OCI-LY1 (cell line): ENCODE data around the gene C6.
"Not testable (repeated sequence)": the region's sequence is repeated elsewhere in the genome, so short reads cannot be mapped to it uniquely, and the experiment has no call there.

Source experiments
- H2AFZ ChIP-seq: fragments of 200-600 bp; sonication (generic), shearing (Covaris generic); 2 replicates; pipeline ENCODE4 v1.6.0; 2014; ENCODE audit warnings: antibody characterized with exemption, mild to moderate bottlenecking, low read length
- H3F3A ChIP-seq: fragments of 200-600 bp; sonication (generic), shearing (Covaris generic); 2 replicates; pipeline ENCODE4 v1.6.0; 2014; ENCODE audit warnings: mild to moderate bottlenecking, antibody characterized with exemption, low read length, moderate library complexity; ENCODE audit not compliant: insufficient read depth
- H3K27ac ChIP-seq: fragments of 200-600 bp; sonication (generic); 2 replicates; pipeline ENCODE4 v1.5.1; 2014; ENCODE audit warnings: low read length, mixed run types, mild to moderate bottlenecking, low read depth; ENCODE audit not compliant: poor library complexity, severe bottlenecking
- H3K27me3 ChIP-seq: fragments of 200-600 bp; sonication (generic); 2 replicates; pipeline ENCODE4 v1.6.0; 2014; ENCODE audit warnings: antibody characterized with exemption, mild to moderate bottlenecking, low read length, moderate library complexity; ENCODE audit not compliant: insufficient read depth
- H3K36me3 ChIP-seq: fragments of 200-600 bp; sonication (generic); 2 replicates; pipeline ENCODE4 v1.6.1; 2014; ENCODE audit warnings: mild to moderate bottlenecking, antibody characterized with exemption, low read length, moderate library complexity, mixed read lengths; ENCODE audit not compliant: insufficient read depth
- H3K4me1 ChIP-seq: fragments of 200-600 bp; sonication (generic); 2 replicates; pipeline ENCODE4 v1.5.1; 2014; ENCODE audit warnings: mild to moderate bottlenecking, low read length, moderate library complexity; ENCODE audit not compliant: insufficient read depth, severe bottlenecking
- H3K4me2 ChIP-seq: fragments of 200-600 bp; sonication (generic), shearing (Covaris generic); 2 replicates; pipeline ENCODE4 v1.6.1; 2014; ENCODE audit warnings: low read length
- H3K4me3 ChIP-seq: fragments of 200-600 bp; sonication (generic); 2 replicates; pipeline ENCODE4 v1.5.1; 2014; ENCODE audit warnings: low read length, low read depth, mild to moderate bottlenecking, mixed read lengths; ENCODE audit not compliant: poor library complexity, severe bottlenecking
- H3K79me2 ChIP-seq: fragments of 200-600 bp; shearing (Covaris generic); 2 replicates; pipeline ENCODE4 v1.6.1; 2016; ENCODE audit warnings: mixed run types, low read length, mixed read lengths; ENCODE audit not compliant: insufficient read depth
- H3K9ac ChIP-seq: fragments of 200-600 bp; sonication (generic), shearing (Covaris generic); 2 replicates; pipeline ENCODE4 v1.6.1; 2014; ENCODE audit warnings: mild to moderate bottlenecking, low read length, mixed read lengths
- H3K9me2 ChIP-seq: fragments of 200-600 bp; sonication (generic), shearing (Covaris generic); 2 replicates; pipeline ENCODE4 v1.6.1; 2014; ENCODE audit warnings: low read depth, mild to moderate bottlenecking, low read length, mixed read lengths
- H3K9me3 ChIP-seq: fragments of 200-600 bp; shearing (Covaris generic); 2 replicates; pipeline ENCODE4 v1.6.1; 2014; ENCODE audit warnings: low read length, mixed read lengths
- H4K20me1 ChIP-seq: fragments of 200-600 bp; sonication (generic), shearing (Covaris generic); 2 replicates; pipeline ENCODE4 v1.6.0; 2016; ENCODE audit warnings: mild to moderate bottlenecking, low read length; ENCODE audit not compliant: insufficient read depth
- EZH2 ChIP-seq: fragments of 200-600 bp; sonication (generic), shearing (Covaris generic); IDR thresholded peaks from 2 replicates; pipeline ENCODE4 v1.8.0; 2017; ENCODE audit warnings: borderline replicate concordance, mixed run types, mild to moderate bottlenecking, antibody characterized with exemption, low read length, moderate library complexity, mixed read lengths
- TF ChIP-seq, protein P1 (sequence below): fragments of 200-600 bp; sonication (generic), shearing (Covaris generic); IDR thresholded peaks from 2 replicates; pipeline ENCODE4 v1.5.1; 2017; ENCODE audit warnings: mild to moderate bottlenecking, antibody characterized with exemption, low read length, moderate library complexity, mixed read lengths

The C6 gene

GRCh38 chr5:41240390-41240789 is 27.1 kb upstream of the C6 start:
- no peak overlapping the region for H2AFZ ChIP-seq
- no peak overlapping the region for H3K4me2 ChIP-seq
- H3K9me3 ChIP-seq, result no peaks in the 10 kb centered on the region
- H3K9me2 ChIP-seq, result no peaks in the 10 kb centered on the region
- H3K36me3 ChIP-seq, result no peaks in the 10 kb centered on the region
- H3K27me3 ChIP-seq, result no peaks in the 10 kb centered on the region
- H3K4me3 ChIP-seq, result no peak overlapping the region
- no peaks in the 10 kb centered on the region for H4K20me1 ChIP-seq
- H3K27ac ChIP-seq, result no peak overlapping the region
- H3K79me2 ChIP-seq, result no peaks in the 10 kb centered on the region
- no peak for TF ChIP-seq EZH2
- TF ChIP-seq, protein P1, sequence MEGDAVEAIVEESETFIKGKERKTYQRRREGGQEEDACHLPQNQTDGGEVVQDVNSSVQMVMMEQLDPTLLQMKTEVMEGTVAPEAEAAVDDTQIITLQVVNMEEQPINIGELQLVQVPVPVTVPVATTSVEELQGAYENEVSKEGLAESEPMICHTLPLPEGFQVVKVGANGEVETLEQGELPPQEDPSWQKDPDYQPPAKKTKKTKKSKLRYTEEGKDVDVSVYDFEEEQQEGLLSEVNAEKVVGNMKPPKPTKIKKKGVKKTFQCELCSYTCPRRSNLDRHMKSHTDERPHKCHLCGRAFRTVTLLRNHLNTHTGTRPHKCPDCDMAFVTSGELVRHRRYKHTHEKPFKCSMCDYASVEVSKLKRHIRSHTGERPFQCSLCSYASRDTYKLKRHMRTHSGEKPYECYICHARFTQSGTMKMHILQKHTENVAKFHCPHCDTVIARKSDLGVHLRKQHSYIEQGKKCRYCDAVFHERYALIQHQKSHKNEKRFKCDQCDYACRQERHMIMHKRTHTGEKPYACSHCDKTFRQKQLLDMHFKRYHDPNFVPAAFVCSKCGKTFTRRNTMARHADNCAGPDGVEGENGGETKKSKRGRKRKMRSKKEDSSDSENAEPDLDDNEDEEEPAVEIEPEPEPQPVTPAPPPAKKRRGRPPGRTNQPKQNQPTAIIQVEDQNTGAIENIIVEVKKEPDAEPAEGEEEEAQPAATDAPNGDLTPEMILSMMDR, result no peak
- H3K4me1 ChIP-seq, result no peaks in the 10 kb centered on the region
- no peaks in the 10 kb centered on the region for H3F3A ChIP-seq
- no peak overlapping the region for H3K9ac ChIP-seq

DNA sequence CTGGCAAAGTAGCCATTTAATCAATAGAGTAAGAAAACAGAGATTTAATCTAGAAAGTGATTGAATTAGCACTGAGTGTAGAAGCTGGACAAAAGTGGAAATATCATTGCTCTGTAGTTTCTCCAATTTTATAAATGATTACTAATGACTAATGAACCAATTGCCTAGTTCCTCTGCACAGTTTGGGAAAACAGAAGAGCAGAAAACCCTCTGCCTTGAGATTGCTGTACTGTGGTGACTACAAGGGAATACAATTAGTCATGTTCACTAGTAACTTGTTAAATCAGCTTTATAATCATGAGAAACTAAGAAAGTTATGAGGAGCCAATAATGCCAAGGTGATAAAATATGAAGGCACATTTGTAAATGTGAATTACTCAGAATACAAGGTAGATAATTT is 21.1 kb upstream of the C6 start:
- no peaks in the 10 kb centered on the region for H4K20me1 ChIP-seq
- no peaks in the 10 kb centered on the region for H3K4me1 ChIP-seq
- H3K27me3 ChIP-seq, result no peaks in the 10 kb centered on the region
- no peak overlapping the region for H3K4me3 ChIP-seq
- no peak overlapping the region for H2AFZ ChIP-seq
- no peaks in the 10 kb centered on the region for H3K79me2 ChIP-seq
- H3K36me3 ChIP-seq, result no peaks in the 10 kb centered on the region
- no peaks in the 10 kb centered on the region for H3K9me3 ChIP-seq
- TF ChIP-seq, protein P1, result no peak
- TF ChIP-seq EZH2, result no peak
- H3K9ac ChIP-seq, result no peak overlapping the region
- no peaks in the 10 kb centered on the region for H3F3A ChIP-seq
- no peak overlapping the region for H3K4me2 ChIP-seq
- H3K9me2 ChIP-seq, result no peaks in the 10 kb centered on the region
- no peak overlapping the region for H3K27ac ChIP-seq

GRCh38 chr5:41232797-41233196 is 19.5 kb upstream of the C6 start:
- no peaks in the 10 kb centered on the region for H3K9me2 ChIP-seq
- TF ChIP-seq, protein P1, result no peak
- no peak for TF ChIP-seq EZH2
- H3K79me2 ChIP-seq, result no peaks in the 10 kb centered on the region
- H3F3A ChIP-seq, result no peaks in the 10 kb centered on the region
- no peaks in the 10 kb centered on the region for H3K4me1 ChIP-seq
- no peaks in the 10 kb centered on the region for H4K20me1 ChIP-seq
- H3K27ac ChIP-seq, result no peak overlapping the region
- no peak overlapping the region for H3K9ac ChIP-seq
- H3K4me3 ChIP-seq, result no peak overlapping the region
- H3K27me3 ChIP-seq, result no peaks in the 10 kb centered on the region
- H2AFZ ChIP-seq, result no peak overlapping the region
- no peaks in the 10 kb centered on the region for H3K36me3 ChIP-seq
- H3K9me3 ChIP-seq, result no peaks in the 10 kb centered on the region
- H3K4me2 ChIP-seq, result no peak overlapping the region

- not testable (repeated sequence) for H3K4me3 ChIP-seq, H3K4me2 ChIP-seq, H3F3A ChIP-seq, H3K36me3 ChIP-seq, H3K27ac ChIP-seq, H3K9me3 ChIP-seq, H3K27me3 ChIP-seq, H3K79me2 ChIP-seq, H2AFZ ChIP-seq, H4K20me1 ChIP-seq, H3K4me1 ChIP-seq, H3K9me2 ChIP-seq, H3K9ac ChIP-seq
Observed at GRCh38 chr5:41230276-41230675, 16.9 kb upstream of the C6 start.
